ENCODE results near the gene WNT1.

Gene WNT1

GRCh38 chr12:49012739-49013138 is 34.6 kb downstream of the WNT1 start:
- no peak for DNase-seq

GRCh38 chr12:49013428-49013827 is 35.3 kb downstream of the WNT1 start:
- DNase-seq: no peak

- no peak for DNase-seq
These were observed 36.4 kb downstream of the WNT1 start for GRCh38 chr12:49014547-49014946.

- no peak for DNase-seq
These were observed 37.1 kb downstream of the WNT1 start for GRCh38 chr12:49015196-49015595.

GRCh38 chr12:49017891-49018260 is 39.8 kb downstream of the WNT1 start:
- DNase-seq: peak; percentile 17

GRCh38 chr12:49018261-49019119 is 40.4 kb downstream of the WNT1 start, which contains the start of gene PRKAG1:
Gene PRKAG1 (minus strand): TSS chr12:49018776. CDS start chr12:49018740, 36 bp downstream.
- DNase-seq: peak; percentile 96

GRCh38 chr12:49019120-49019430 is 41.0 kb downstream of the WNT1 start:
- no peak for DNase-seq

GRCh38 chr12:49019443-49020324 is 41.6 kb downstream of the WNT1 start:
- DNase-seq: peak; percentile 33

GRCh38 chr12:49020441-49020840 is 42.3 kb downstream of the WNT1 start:
- no peak for DNase-seq

GRCh38 chr12:49021292-49021915 is 43.3 kb downstream of the WNT1 start:
- DNase-seq: no peak

- no peak for DNase-seq
These were observed 44.5 kb downstream of the WNT1 start for GRCh38 chr12:49022558-49023178.

- DNase-seq: no peak
These were observed 45.7 kb downstream of the WNT1 start for GRCh38 chr12:49023812-49024211.

GRCh38 chr12:49024543-49024942 is 46.4 kb downstream of the WNT1 start:
- DNase-seq: no peak

GRCh38 chr12:49025463-49025862 is 47.3 kb downstream of the WNT1 start:
- DNase-seq: no peak

GRCh38 chr12:49026101-49026500 is 48.0 kb downstream of the WNT1 start:
- no peak for DNase-seq

- no peak for DNase-seq
These were observed 48.8 kb downstream of the WNT1 start for GRCh38 chr12:49026678-49027480.

- DNase-seq: no peak
These were observed 49.9 kb downstream of the WNT1 start for GRCh38 chr12:49027846-49028555.

GRCh38 chr12:49028666-49029275 is 50.6 kb downstream of the WNT1 start:
- no peak for DNase-seq

GRCh38 chr12:49030119-49030518 is 52.0 kb downstream of the WNT1 start:
- DNase-seq: no peak

GRCh38 chr12:49030714-49031572 is 52.8 kb downstream of the WNT1 start:
- DNase-seq: no peak
